ENCODE data around the gene LYSMD1. TPM values are rescaled to one million over a fixed set of nuclear protein-coding genes. Genes with fewer than 3 reads are reported as not detected.
A peak's percentile ranks its signal among the peaks of the same experiment; 100 is the strongest.

Gene LYSMD1
- total RNA-seq, 1 experiment from 2014 or later = 7.6 TPM

- H3K27me3 Mint-ChIP-seq (ENCODE audit: unreplicated experiment) = no peaks in the 10 kb centered on the region
- no peak overlapping the region for H3K27ac Mint-ChIP-seq (ENCODE audit: unreplicated experiment)
- H3K36me3 Mint-ChIP-seq (ENCODE audit: insufficient read depth, unreplicated experiment) = peaks cover 33% of the 10 kb centered on the region
- no peak overlapping the region for H3K4me3 Mint-ChIP-seq (ENCODE audit: low read depth, unreplicated experiment)
- CTCF ChIA-PET = no interaction called here
- H3K4me1 Mint-ChIP-seq (ENCODE audit: low read depth, unreplicated experiment) = no peaks in the 10 kb centered on the region
- intact Hi-C loops (cut with micrococcal nuclease; ENCODE audit: unreplicated experiment) = no loop called here
- TF ChIP-seq, protein P1, sequence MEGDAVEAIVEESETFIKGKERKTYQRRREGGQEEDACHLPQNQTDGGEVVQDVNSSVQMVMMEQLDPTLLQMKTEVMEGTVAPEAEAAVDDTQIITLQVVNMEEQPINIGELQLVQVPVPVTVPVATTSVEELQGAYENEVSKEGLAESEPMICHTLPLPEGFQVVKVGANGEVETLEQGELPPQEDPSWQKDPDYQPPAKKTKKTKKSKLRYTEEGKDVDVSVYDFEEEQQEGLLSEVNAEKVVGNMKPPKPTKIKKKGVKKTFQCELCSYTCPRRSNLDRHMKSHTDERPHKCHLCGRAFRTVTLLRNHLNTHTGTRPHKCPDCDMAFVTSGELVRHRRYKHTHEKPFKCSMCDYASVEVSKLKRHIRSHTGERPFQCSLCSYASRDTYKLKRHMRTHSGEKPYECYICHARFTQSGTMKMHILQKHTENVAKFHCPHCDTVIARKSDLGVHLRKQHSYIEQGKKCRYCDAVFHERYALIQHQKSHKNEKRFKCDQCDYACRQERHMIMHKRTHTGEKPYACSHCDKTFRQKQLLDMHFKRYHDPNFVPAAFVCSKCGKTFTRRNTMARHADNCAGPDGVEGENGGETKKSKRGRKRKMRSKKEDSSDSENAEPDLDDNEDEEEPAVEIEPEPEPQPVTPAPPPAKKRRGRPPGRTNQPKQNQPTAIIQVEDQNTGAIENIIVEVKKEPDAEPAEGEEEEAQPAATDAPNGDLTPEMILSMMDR (IDR thresholded peaks at IDR 0.05; ENCODE audit: unreplicated experiment) = no peak
- H3K9me3 Mint-ChIP-seq (ENCODE audit: low read depth, unreplicated experiment) = no peaks in the 10 kb centered on the region
- no TSS peak for BruUV-seq (replicated peaks)
- DNase-seq = no peak
These were observed 9.5 kb upstream of the LYSMD1 start for GRCh38 chr1:151175041-151175741.

DNA sequence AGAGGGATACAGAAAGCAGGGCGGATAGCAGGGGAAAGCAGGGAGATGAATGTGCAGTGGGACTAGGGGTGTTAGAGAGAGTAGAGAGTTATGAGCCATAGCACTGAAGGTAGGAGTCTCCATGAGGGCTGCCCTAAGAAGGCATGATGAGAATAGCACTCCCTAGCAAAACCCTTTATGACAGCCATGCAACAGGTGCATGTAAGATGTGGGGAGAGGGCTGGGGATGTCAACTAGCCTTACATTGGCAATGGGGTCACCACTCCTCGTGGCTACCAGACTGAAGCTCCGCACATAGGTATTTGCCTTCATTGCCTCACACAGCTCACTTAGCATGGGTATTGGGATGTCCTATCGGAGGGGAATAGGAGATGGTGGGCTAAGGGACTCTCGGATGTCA lies 5.5 kb upstream of the LYSMD1 start:
- BruUV-seq (replicated peaks) = no TSS peak
- CTCF ChIA-PET = interaction anchor here (1.3 kb wide), 1 partner anchor 19 kb away, joined by 3 read pairs; the partner anchor contains the start of gene VPS72
- Mint-ChIP-seq H3K27ac (ENCODE audit: unreplicated experiment) (no peak overlapping the region), H3K9me3 (ENCODE audit: low read depth, unreplicated experiment) (no peaks in the 10 kb centered on the region), H3K4me3 (ENCODE audit: low read depth, unreplicated experiment) (no peak overlapping the region), H3K27me3 (ENCODE audit: unreplicated experiment) (no peaks in the 10 kb centered on the region), H3K36me3 (ENCODE audit: insufficient read depth, unreplicated experiment) (peaks cover 36% of the 10 kb centered on the region), H3K4me1 (ENCODE audit: low read depth, unreplicated experiment) (peaks cover 8% of the 10 kb centered on the region)
- DNase-seq = no peak
- intact Hi-C loops (cut with micrococcal nuclease; ENCODE audit: unreplicated experiment) = no loop called here
- TF ChIP-seq, protein P1 (IDR thresholded peaks at IDR 0.05; ENCODE audit: unreplicated experiment) = no peak

- no peaks in the 10 kb centered on the region for H3K9me3 Mint-ChIP-seq (ENCODE audit: low read depth, unreplicated experiment)
- H3K4me1 Mint-ChIP-seq (ENCODE audit: low read depth, unreplicated experiment) = peaks cover 16% of the 10 kb centered on the region
- CTCF ChIA-PET = no interaction called here
- intact Hi-C loops (cut with micrococcal nuclease; ENCODE audit: unreplicated experiment) = no loop called here
- peak overlapping the region; percentile 96 for H3K27ac Mint-ChIP-seq (ENCODE audit: unreplicated experiment)
- no TSS peak for BruUV-seq (replicated peaks)
- no peaks in the 10 kb centered on the region for H3K27me3 Mint-ChIP-seq (ENCODE audit: unreplicated experiment)
- DNase-seq = no peak
- H3K4me3 Mint-ChIP-seq (ENCODE audit: low read depth, unreplicated experiment) = peak overlapping the region; percentile 95
- H3K36me3 Mint-ChIP-seq (ENCODE audit: insufficient read depth, unreplicated experiment) = peaks cover 37% of the 10 kb centered on the region
- TF ChIP-seq, protein P1 (IDR thresholded peaks at IDR 0.05; ENCODE audit: unreplicated experiment) = no peak
These were observed 1.4 kb upstream of the LYSMD1 start for GRCh38 chr1:151167116-151167515.

- BruUV-seq (replicated peaks) = no TSS peak
- DNase-seq = no peak
- no peaks in the 10 kb centered on the region for H3K9me3 Mint-ChIP-seq (ENCODE audit: low read depth, unreplicated experiment)
- H3K36me3 Mint-ChIP-seq (ENCODE audit: insufficient read depth, unreplicated experiment) = peaks cover 37% of the 10 kb centered on the region
- H3K4me1 Mint-ChIP-seq (ENCODE audit: low read depth, unreplicated experiment) = peaks cover 16% of the 10 kb centered on the region
- peak overlapping the region; percentile 96 for H3K27ac Mint-ChIP-seq (ENCODE audit: unreplicated experiment)
- intact Hi-C loops (cut with micrococcal nuclease; ENCODE audit: unreplicated experiment) = no loop called here
- TF ChIP-seq, protein P1 (IDR thresholded peaks at IDR 0.05; ENCODE audit: unreplicated experiment) = no peak
- no peaks in the 10 kb centered on the region for H3K27me3 Mint-ChIP-seq (ENCODE audit: unreplicated experiment)
- H3K4me3 Mint-ChIP-seq (ENCODE audit: low read depth, unreplicated experiment) = peak overlapping the region; percentile 95
- CTCF ChIA-PET = interaction anchor here (0.5 kb wide), 1 partner anchor 67 kb away, joined by 3 read pairs; no protein-coding TSS in a partner anchor
These were observed 829 bp upstream of the LYSMD1 start for GRCh38 chr1:151166505-151166956.
